Nephron (organoid): ENCODE results near the gene GIMAP1.
A peak's percentile ranks its signal among the peaks of the same experiment; 100 is the strongest.
"Not testable (repeated sequence)": the region's sequence is repeated elsewhere in the genome, so short reads cannot be mapped to it uniquely, and the experiment has no call there.

Experiments
- H3K27ac Mint-ChIP-seq, 3 experiments: 2 replicates each; pipeline ENCODE4 v1.8.0; 2020; ENCODE audit warnings: mixed read lengths in 3 of 3, mild to moderate bottlenecking in 2 of 3, moderate library complexity in 1 of 3
- H3K27me3 Mint-ChIP-seq: 2 replicates; pipeline ENCODE4 v1.8.0; 2021; ENCODE audit warnings: low read depth, mild to moderate bottlenecking, moderate library complexity, mixed read lengths
- H3K36me3 Mint-ChIP-seq: 2 replicates; pipeline ENCODE4 v1.8.0; 2020; ENCODE audit warnings: low read depth, mixed read lengths
- H3K4me1 Mint-ChIP-seq: 2 replicates; pipeline ENCODE4 v1.8.0; 2020; ENCODE audit warnings: mixed read lengths
- H3K4me3 Mint-ChIP-seq, 3 experiments: 2 replicates each; pipeline ENCODE4 v1.8.0; 2020; ENCODE audit warnings: mild to moderate bottlenecking in 3 of 3, mixed read lengths in 3 of 3, moderate library complexity in 2 of 3
- H3K9me3 Mint-ChIP-seq: 2 replicates; pipeline ENCODE4 v1.8.0; 2020; ENCODE audit warnings: mixed read lengths
- CTCF ChIP-seq, 3 experiments: fragments of 200-600 bp; sonication (generic); IDR thresholded peaks; one replicate each; pipeline ENCODE4 v1.5.0; 2021; ENCODE audit warnings: antibody characterized with exemption in 3 of 3; ENCODE audit not compliant: unreplicated experiment in 3 of 3

GIMAP1 gene

GRCh38 chr7:150716368-150716767 is at the start of gene GIMAP1:
Gene GIMAP1, plus strand, starts transcription at chr7:150716613. Its CDS starts 2,435 bp downstream, at chr7:150719048.
- no peaks in the 10 kb centered on the region for H3K36me3 Mint-ChIP-seq
- no peak for TF ChIP-seq CTCF (IDR thresholded peaks at IDR 0.05; ENCODE audit: unreplicated experiment in 3 of 3)
- H3K27ac Mint-ChIP-seq = peak within 1 kb of the TSS in 1 of 3 experiments; percentile 12
- peaks cover 13% of the 10 kb centered on the region for H3K4me1 Mint-ChIP-seq
- peaks cover 18% of the 10 kb centered on the region for H3K9me3 Mint-ChIP-seq
- H3K4me3 Mint-ChIP-seq = peak within 1 kb of the TSS in 2 of 3 experiments; percentile 36 to 48
- no peaks in the 10 kb centered on the region for H3K27me3 Mint-ChIP-seq

- peaks cover 3% of the 10 kb centered on the region for H3K9me3 Mint-ChIP-seq
- no peaks in the 10 kb centered on the region for H3K36me3 Mint-ChIP-seq
- no peak overlapping the region for H3K27ac Mint-ChIP-seq
These were observed 47.9 kb upstream of the GIMAP1 start for GRCh38 chr7:150668472-150668911.

GRCh38 chr7:150668977-150669376 is 47.4 kb upstream of the GIMAP1 start:
- no peak for TF ChIP-seq CTCF (IDR thresholded peaks at IDR 0.05; ENCODE audit: unreplicated experiment in 3 of 3)
- no peaks in the 10 kb centered on the region for H3K36me3 Mint-ChIP-seq
- no peaks in the 10 kb centered on the region for H3K27me3 Mint-ChIP-seq
- H3K9me3 Mint-ChIP-seq = peaks cover 3% of the 10 kb centered on the region
- no peak overlapping the region for H3K4me3 Mint-ChIP-seq
- no peaks in the 10 kb centered on the region for H3K4me1 Mint-ChIP-seq
- no peak overlapping the region for H3K27ac Mint-ChIP-seq

More at GRCh38 chr7:150668472-150668911, 47.9 kb upstream of the GIMAP1 start:
- Mint-ChIP-seq H3K4me3 (no peak overlapping the region), H3K4me1 (no peaks in the 10 kb centered on the region), H3K27me3 (peaks cover 4% of the 10 kb centered on the region)
- no peak for TF ChIP-seq CTCF (IDR thresholded peaks at IDR 0.05; ENCODE audit: unreplicated experiment in 3 of 3)

GRCh38 chr7:150671798-150672585 is 44.4 kb upstream of the GIMAP1 start:
- H3K27ac Mint-ChIP-seq, H3K27me3 Mint-ChIP-seq, H3K4me3 Mint-ChIP-seq, H3K36me3 Mint-ChIP-seq, H3K9me3 Mint-ChIP-seq: not testable (repeated sequence)
- H3K4me1 Mint-ChIP-seq = peaks cover 14% of the 10 kb centered on the region

- no peak for TF ChIP-seq CTCF (IDR thresholded peaks at IDR 0.05; ENCODE audit: unreplicated experiment in 3 of 3)
- peaks cover 20% of the 10 kb centered on the region for H3K4me1 Mint-ChIP-seq
These were observed 40.7 kb upstream of the GIMAP1 start for GRCh38 chr7:150675714-150676113.

GRCh38 chr7:150676276-150676675 is 40.1 kb upstream of the GIMAP1 start:
- Mint-ChIP-seq H3K27ac (peak overlapping the region in 2 of 3 experiments; percentile 45 to 49), H3K4me1 (peaks cover 20% of the 10 kb centered on the region)
- not testable (repeated sequence) for H3K27me3 Mint-ChIP-seq, H3K4me3 Mint-ChIP-seq, H3K36me3 Mint-ChIP-seq, H3K9me3 Mint-ChIP-seq

More at GRCh38 chr7:150675714-150676113, 40.7 kb upstream of the GIMAP1 start:
- Mint-ChIP-seq H3K4me3 (no peak overlapping the region), H3K9me3 (peaks cover 9% of the 10 kb centered on the region), H3K36me3 (no peaks in the 10 kb centered on the region), H3K27ac (peak overlapping the region in 2 of 3 experiments; percentile 24 to 41), H3K27me3 (no peaks in the 10 kb centered on the region)

GRCh38 chr7:150676854-150677253 is 39.6 kb upstream of the GIMAP1 start:
- H3K27me3 Mint-ChIP-seq, H3K4me3 Mint-ChIP-seq, H3K9me3 Mint-ChIP-seq, H3K36me3 Mint-ChIP-seq: not testable (repeated sequence)
- peak overlapping the region; percentile 38 to 67 (median 49) for H3K27ac Mint-ChIP-seq
- H3K4me1 Mint-ChIP-seq = peaks cover 20% of the 10 kb centered on the region

- not testable (repeated sequence) for H3K36me3 Mint-ChIP-seq, H3K27me3 Mint-ChIP-seq, H3K9me3 Mint-ChIP-seq, H3K4me3 Mint-ChIP-seq, H3K27ac Mint-ChIP-seq
- peaks cover 20% of the 10 kb centered on the region for H3K4me1 Mint-ChIP-seq
These were observed 37.8 kb upstream of the GIMAP1 start for GRCh38 chr7:150678601-150679000.

GRCh38 chr7:150680364-150680763 is 36.0 kb upstream of the GIMAP1 start:
- not testable (repeated sequence) for H3K27me3 Mint-ChIP-seq, H3K27ac Mint-ChIP-seq, H3K36me3 Mint-ChIP-seq, H3K4me3 Mint-ChIP-seq
- peaks cover 22% of the 10 kb centered on the region for H3K4me1 Mint-ChIP-seq
- H3K9me3 Mint-ChIP-seq = peaks cover 12% of the 10 kb centered on the region
